RKO (cell line): ENCODE measurements around the gene TMEM131.
"Not testable (repeated sequence)": the region's sequence is repeated elsewhere in the genome, so short reads cannot be mapped to it uniquely, and the experiment has no call there.

Source experiments
- DNase-seq: peaks from one replicate; pipeline ENCODE4 v3.0.0-alpha.2; 2016; ENCODE audit warnings: low spot score

The TMEM131 gene

DNA sequence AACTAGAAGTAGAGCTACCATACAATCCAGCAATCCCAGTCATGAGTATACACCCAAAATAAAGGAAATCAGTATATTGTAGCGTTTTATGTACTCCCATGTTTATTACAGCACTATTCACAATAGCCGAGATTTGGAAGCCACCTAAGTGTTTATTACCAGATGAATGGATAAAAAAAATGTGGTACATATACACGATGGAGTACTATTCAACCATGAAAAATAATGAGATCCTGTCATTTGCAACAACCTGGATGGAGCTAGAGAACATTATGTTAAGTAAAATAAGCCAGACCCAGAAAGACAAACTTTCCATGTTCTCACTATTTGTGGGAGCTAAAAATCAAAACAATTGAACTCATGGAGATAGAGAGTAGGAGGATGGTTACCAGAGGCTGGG, 131.9 kb downstream of the TMEM131 start:
- DNase-seq: no peak

GRCh38 chr2:97861177-97861576, 134.6 kb downstream of the TMEM131 start:
- DNase-seq: no peak

DNA sequence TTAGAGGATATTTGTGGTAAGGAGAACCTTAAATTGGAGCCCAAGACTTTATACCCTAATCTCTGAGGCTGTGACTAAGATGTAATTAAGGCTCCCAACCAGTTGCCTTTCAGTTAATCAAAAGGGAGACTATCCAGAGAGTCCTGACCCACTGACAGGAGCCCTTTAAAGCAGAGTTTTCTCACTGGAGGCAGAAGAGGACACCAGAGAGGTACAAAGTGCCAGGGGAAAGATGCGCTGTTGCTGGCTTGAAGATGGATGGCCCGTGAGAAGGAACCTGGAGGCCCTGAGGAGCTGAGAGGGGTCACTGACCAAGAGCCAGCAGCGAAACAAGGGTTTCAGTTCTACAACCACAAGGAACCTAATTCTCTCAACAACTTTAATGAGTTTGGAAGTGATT, 137.3 kb downstream of the TMEM131 start:
- DNase-seq: no peak

GRCh38 chr2:97857553-97857952, 138.2 kb downstream of the TMEM131 start:
- no peak for DNase-seq

DNA sequence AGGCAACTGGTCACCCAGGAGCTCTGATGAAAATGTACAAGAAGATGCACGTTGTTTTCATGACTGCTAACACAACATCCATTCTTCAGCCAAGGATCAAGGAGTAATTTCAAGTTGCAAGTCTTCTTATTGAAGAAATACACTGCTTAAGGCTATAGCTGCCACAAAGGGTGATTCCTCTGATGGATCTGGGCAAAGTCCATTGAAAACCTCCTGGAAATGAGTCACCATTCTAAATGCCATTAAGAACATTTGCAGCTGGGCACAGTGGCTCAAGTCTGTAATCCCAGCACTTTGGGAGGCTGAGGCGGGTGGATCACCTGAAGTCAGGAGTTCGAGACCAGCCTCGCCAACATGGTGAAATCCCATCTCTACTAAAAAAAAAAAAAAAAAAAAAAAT, 142.7 kb downstream of the TMEM131 start:
- peak; percentile 70 for DNase-seq

DNA sequence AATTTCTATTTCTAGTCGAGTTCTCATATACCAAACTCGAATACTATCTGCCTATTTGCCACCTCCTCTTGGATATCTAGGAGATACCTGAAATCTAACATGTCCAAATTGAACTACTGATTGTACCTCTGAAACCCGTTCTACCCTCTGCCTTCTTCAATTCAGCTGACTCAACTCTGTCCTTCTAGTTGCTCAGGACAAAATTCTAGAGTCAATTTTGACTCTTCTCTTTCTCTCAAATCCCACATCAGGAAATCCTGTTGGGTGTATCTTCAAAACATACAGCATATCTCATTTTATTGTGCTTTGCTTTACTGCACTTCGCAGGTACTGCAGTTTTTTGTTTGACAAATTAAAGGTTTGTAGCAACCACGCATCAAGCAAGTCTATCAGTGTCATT, 144.6 kb downstream of the TMEM131 start:
- DNase-seq: no peak

GRCh38 chr2:97849881-97850528, 145.7 kb downstream of the TMEM131 start:
- no peak for DNase-seq

DNA sequence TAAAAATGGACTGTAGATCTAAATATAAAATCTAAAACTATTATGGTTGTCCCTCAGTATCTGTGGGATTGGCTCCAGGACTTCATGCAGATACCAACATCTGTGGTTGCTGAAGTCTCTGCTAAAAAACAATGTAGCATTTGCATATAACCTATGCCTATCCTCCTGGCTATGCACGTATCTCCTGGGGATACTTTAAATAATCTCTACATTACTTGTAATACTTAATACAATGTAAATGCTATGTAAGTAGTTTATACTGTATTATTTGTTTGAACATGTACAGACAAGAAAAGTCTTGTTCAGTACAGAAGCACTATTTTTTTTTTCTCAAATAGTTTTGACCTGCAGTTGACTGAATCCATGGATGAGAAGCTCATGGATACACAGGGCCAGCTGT, 147.4 kb downstream of the TMEM131 start:
- DNase-seq: no peak

DNA sequence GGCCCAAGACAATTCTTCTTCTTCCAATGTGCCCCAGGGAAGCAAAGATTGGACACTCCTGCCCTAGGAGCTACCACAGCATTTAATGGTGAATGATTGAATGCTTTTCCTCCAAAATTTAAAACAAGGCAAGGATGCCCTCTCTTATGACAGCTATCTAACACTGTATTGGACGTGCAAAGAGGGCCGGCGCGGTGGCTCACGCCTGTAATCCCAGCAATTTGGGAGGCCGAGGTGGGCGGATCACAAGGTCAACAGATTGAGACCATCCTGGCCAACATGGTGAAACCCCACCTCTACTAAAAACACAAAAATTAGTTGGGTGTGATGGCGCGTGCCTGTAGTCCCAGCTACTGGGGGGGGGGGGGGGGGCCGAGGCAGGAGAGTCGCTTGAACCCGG, 149.0 kb downstream of the TMEM131 start:
- DNase-seq: not testable (repeated sequence)

GRCh38 chr2:97845818-97846217, 149.9 kb downstream of the TMEM131 start:
- no peak for DNase-seq

GRCh38 chr2:97845133-97845532, 150.6 kb downstream of the TMEM131 start:
- no peak for DNase-seq

GRCh38 chr2:97844311-97844859, 151.4 kb downstream of the TMEM131 start:
- no peak for DNase-seq

DNA sequence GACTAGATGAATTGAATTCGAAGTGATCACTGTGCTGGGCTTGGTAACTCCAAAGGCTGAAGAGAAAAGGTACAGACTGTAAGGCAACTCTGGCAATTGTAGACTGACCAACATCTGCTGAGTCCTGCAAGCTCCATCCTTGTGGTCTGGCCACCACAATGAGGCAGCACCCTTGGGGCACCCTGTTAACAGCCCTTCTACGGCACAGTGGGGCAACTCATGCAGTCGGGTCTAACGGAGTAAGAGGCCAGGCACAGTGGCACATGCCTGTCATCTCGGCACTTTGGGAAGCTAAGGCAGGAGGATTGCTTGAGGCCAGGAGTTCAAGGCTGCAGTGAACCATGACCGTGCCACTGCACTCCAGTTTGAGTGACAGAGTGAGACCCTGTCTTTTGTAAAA, 155.6 kb downstream of the TMEM131 start:
- DNase-seq: no peak

DNA sequence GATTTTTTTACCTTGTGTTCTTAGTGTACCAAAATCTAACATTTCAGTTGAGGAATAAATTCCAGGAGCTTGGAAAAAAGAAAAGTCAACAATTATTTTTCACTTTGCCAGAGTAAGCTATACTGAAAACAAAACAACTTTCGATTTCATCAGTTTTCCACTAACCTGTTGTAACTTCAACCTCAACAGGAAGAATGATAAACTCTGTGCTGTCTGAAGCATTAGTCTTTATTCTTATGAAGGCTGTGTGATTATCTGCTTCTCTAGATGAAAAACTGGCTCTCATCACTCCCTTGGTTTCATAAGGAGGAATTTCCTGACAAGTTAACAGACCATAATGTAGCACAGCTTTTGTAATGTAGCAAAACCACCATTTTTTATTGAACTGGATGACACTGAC, 161.1 kb downstream of the TMEM131 start:
- no peak for DNase-seq

DNA sequence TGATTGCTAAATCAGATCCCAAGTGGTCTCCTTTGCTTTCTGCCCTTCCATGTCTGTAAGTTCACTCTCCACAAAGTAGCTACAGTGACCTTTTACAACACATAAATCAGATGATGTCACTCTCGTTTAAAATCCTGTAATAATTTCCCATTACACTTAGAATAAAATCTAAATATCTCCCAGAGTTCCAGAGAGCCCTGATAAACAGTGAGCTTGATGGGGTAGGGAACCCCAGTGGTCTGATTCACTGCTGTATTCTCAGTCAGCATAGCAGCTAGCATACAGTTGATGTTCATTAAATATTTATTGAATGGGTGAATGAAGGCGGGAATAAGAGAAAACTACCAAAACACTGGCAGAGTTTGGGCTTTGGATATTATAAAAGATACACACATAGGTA, 164.6 kb downstream of the TMEM131 start:
- DNase-seq: no peak

GRCh38 chr2:97829255-97829654, 166.5 kb downstream of the TMEM131 start:
- DNase-seq: not testable (repeated sequence)

DNA sequence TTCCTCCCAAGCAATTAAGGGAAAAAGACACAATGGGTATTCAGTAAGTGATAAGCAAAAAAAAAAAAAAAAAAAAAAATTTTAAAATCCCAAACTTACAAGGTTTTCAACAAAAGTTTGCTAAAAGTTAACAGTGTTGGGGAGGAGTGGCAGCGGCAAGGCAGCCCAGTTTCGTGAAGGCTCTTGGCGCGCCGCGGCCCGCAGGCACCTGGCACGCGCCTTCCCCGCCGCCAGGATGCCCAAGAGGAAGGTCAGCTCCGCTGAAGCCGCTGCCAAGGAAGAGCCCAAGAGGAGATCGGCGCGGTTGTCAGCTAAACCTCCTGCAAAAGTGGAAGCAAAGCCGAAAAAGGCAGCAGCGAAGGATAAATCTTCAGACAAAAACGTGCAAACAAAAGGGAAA, 168.7 kb downstream of the TMEM131 start:
- not testable (repeated sequence) for DNase-seq

DNA sequence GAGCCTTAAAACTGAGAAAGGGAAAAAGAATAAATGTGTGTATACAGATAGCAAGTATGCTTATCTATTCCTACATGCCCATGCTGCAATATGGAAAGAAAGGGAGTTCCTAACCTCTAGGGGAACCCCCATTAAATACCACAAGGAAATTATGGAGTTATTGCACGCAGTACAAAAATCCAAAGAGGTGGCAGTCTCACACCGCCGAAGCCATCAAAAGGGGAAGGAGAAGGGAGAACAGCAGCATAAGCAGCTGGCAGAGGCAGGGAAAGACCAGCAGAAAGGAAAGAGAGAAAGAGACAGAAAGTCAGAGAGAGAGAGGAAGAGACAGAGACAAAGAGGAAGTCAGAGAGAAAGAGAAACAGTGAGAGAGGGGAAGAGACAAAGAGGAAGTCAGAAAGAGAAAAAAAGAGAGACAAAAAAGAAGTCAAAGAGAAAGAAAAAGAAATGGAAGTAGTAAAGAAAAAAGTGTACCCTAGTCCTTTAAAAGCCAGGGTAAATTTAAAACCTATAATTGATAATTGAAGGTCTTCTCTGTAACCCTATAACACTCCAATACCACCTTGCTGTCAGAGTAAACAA, 169.4 kb downstream of the TMEM131 start:
- DNase-seq: not testable (repeated sequence)

- not testable (repeated sequence) for DNase-seq
Measured at GRCh38 chr2:97824011-97824410, 171.7 kb downstream of the TMEM131 start.

DNA sequence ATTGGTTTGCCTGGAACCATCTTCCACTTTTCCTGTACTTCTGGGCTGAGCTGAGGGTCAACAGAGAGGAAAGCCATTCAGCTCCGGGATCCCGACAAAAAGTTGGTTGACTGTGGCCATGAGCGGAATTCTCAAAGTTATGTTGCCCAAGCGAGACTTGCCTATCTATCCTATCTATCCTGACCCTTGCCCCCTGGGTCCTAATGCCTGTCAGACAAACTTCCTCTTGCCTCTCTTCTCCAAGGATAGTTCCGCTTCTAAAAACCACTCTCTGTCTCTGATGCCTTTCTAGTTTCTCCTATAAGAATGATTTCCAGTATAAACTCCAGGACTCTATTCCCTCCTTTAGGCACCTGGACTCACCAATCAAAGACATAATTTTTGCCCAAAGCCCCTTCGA, 173.9 kb downstream of the TMEM131 start:
- not testable (repeated sequence) for DNase-seq

- no peak for DNase-seq
Measured at GRCh38 chr2:97819754-97820153, 176.0 kb downstream of the TMEM131 start.

GRCh38 chr2:97816411-97816810, 179.3 kb downstream of the TMEM131 start:
- no peak for DNase-seq

- DNase-seq: no peak
Measured at GRCh38 chr2:97812931-97813330, 182.8 kb downstream of the TMEM131 start.

DNA sequence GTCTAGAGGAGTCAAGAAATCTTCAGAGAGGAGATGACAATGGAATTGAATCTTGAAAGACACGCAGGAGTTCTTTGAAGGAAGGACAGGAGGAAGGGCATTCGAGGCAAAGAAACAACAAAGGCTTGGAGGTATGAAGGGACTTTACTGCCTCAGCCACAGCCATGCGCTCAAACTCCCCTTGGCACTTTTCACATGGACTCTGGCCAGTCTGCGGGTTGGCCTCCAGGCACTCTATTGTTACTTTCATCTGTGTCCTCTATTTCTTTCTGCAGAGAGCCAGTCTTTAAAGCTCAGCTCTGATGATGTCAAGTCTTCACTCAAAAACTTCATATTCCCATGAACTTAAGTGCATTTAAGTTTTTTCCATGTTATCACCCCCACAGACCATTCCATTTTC, 186.9 kb downstream of the TMEM131 start:
- DNase-seq: no peak
